HG03064 (cell line): ENCODE results near the gene PPP1R9B.

Experiments used
- ATAC-seq: cut with Tn5 transposase; IDR thresholded peaks from one replicate; pipeline ENCODE4 v1.9.1; 2021; ENCODE audit warnings: low read depth; ENCODE audit not compliant: unreplicated experiment

The PPP1R9B gene

DNA sequence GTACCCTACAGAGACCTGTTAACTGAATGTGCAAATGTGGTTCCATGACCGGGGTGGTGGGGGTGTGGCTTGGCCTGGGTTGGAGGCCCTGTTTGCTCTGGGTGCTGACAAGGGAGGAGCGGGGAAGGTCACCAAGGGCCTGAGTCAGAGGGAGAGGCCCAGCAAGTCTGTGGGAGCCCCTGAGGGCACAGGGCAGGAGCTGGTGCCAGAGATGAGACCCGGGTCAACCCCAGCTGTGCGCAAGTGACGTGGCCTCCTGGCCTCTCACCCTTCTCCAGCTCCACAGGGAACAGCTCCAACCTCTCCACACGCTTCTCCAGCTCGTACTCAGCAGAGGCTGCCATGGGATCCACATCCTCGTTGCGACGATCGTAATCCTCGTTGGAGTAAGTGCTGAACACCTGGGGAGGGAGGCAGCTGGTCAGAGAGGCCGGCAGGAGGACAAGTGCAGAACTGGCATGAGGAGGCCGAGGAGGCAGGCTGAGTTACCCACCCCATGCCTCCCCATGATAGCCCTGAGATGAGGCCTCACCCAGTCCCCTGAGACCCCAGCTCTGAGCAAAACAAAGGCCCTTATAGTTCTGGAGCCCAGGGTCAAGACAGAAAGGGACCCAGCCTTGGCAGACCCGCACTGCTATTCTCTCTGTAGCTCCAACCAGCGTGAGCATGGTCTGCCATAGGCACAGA, 5.5 kb downstream of the PPP1R9B start:
- no peak for ATAC-seq

DNA sequence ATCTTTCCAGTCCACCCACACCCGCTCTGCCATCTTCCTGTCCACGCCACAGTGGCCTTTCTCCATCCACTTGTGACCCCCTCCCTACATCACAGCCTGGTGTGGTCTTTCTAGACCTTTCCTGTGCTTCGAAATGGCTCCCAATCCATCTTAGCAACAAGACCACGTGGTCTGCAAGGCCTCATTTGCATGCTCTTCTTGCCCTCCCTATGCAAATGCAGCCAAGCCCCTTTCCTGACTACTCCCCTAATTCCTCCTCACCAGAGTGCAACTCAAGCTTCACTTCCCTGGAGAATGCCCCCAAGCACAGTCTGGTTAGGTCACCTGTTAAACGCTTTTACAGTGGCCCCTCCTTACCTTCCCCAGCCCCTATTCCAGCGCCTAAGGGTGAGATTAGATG, 6.1 kb downstream of the PPP1R9B start:
- no peak for ATAC-seq

DNA sequence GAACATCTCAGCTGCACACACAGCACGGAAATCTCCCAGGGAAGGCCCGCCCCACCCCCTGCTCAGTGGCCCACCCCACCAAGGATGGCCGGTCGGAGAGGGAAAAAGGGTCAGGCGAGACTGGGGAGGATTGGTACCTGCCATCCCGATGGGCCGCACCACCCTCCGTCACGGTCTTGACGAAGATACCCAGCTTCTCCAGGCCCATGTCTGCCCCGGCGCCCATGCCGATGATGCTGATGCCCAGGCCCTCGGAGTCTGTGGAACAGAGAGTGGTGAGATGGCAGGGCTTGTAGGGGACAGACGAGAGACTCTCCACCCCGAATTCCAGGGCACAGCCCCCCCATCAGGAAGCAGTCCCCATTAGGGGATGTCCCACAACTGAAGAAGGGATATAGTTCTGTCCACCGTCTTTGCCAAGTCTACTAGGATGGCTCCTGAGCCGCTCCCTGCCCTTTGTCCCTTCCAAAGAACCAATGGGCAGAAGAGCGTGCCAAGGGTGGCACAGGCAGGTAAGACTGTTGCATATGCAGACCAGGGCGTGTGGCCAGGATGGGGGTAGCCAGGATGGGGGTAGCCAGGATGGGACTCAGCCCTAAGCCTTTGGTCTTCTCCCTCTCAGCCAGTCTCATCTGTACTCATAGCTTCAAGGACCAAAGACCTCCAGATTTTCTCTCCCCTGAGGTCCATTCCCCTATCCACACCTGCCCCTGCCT, 6.9 kb downstream of the PPP1R9B start:
- ATAC-seq = no peak

DNA sequence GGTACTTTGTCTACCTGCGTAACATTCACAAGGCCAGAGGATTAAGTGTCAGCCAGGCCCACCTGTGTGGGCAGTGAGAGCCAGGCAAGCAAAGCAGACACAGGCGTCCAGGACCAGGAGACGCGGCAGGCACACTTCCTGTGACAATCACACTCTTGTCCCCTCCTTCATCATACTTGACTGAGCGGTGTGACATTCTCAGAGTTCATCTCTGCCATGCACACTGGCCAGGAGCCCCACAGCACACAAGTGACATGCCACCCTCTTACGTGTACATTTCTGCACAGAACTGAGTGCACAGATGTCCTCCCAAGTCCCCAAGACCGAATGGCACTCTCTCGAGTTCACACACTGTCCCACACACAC, 8.7 kb downstream of the PPP1R9B start:
- ATAC-seq = no peak

DNA sequence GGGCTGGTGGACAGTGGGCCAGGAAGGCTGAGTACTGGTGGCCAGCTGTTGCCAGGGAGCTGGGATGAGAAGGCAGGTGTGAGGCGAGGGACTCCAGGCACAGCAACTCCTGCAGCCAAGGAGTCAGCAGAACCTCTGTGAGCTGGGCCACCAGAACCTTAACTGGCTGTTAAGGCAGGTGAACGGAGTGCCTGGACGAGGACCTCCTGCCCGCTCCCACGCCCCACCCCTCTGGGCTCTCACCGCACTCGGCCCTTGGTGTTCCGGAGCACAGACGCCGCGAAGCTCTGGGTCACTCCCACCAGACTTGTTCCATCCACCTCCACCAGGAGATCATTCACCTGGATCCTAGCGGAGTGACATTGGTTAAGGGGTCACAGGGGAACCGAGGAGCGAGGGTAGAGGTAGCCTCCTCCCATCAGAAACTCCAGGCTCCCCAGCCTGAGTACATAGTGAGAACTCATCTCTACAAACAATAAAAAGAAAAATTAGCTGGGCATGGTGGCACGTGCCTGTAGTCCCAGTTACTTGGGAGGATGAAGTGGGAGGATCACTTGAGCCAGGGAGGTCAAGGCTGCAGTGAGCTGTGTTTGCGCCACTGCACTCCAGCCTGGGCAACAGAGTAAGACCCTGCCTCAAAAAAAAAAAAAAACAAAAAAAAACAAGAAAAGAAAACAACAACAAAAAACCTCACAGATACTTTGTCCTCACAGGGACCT, 9.3 kb downstream of the PPP1R9B start:
- no peak for ATAC-seq

DNA sequence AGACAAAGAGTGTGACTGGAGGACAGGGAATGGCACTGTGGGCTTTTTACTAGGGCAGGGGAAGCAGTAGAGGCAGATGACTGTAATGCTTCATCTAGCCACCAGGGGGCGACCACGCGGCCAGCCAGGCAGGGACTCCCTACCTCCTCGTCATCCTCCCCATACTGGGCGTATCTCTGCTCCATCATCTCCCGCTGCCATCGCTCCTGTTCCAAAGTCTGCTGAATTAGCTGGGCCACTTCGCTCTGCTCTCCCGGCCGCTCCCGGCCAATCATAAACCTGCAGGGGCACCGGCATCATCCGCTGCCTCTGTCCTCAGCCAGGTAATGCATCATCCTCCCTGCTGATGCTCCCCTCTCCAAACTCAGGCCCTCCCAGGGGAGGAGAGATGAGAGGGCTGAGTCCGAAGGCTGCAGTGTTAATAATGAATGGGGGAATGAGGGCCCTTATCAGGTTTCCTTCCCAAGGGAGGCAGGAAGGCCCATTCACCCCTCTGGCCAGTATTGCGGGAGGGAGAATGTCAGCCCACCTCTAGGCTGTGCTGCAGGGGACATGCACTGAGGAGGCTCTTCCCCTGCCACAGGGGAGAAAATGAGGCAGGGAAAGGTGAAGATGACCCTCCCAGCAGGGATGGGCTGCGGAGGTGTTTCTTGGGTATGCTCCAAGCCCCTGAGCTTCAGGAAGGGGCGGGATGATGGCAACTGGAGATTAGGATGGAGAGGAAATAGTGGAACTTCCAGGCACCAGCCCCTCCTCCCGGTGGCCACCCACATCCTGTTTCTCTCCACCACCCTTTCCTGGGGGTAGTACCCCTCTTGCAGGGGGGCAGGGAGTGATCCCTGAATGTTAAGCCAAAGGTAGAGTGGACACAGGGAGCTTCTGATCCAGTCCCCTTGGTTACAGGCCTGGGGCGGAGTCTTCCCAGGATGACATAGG, 10.3 kb downstream of the PPP1R9B start:
- ATAC-seq = no peak

DNA sequence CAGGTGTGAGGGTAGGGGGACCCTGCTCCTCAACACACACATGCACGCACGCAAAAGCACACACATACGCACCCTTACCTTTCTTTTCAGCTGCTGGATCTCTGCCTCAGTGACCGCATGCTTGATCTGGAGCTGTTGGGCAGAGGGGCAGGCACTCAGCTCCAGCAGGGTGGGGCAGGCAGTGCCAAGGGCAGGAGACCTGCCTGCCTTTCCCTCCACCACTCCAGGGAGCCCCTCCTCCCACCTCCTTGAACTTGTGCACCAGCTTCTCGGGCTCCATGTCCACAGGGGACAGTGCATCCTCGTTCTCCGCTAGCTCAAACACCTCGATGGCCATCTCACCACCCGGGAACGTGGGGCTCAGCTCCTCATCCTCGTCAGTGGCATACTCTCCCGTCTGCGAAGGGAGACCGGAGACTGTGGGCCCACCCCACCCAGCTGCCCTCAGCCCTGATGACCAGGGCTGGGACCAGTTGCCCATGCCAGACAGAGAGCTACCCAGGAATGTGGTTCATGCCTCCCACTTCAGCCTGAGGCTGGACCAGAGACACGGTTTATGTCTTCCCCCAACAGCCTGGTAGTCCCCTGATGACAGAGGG, 11.2 kb downstream of the PPP1R9B start:
- ATAC-seq = no peak

DNA sequence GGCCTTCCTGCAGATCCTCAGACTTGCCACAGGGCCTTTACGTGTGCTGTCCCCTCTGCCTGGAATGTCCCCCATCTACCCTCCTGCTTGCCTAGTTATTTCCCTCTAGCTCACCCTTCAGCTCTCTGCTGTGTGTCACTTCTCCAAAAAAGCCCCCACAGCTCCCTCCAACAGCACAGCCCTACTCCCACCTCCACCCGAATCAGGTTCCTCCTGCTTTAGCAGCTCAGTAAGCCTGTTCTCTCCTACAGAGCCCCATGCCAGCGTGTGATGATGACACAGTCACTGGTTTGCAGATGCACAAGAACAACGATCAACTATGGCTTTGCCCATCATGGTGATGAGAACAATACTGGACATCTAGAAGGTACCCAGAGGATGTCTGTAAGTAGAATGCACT, 13.4 kb downstream of the PPP1R9B start:
- no peak for ATAC-seq

DNA sequence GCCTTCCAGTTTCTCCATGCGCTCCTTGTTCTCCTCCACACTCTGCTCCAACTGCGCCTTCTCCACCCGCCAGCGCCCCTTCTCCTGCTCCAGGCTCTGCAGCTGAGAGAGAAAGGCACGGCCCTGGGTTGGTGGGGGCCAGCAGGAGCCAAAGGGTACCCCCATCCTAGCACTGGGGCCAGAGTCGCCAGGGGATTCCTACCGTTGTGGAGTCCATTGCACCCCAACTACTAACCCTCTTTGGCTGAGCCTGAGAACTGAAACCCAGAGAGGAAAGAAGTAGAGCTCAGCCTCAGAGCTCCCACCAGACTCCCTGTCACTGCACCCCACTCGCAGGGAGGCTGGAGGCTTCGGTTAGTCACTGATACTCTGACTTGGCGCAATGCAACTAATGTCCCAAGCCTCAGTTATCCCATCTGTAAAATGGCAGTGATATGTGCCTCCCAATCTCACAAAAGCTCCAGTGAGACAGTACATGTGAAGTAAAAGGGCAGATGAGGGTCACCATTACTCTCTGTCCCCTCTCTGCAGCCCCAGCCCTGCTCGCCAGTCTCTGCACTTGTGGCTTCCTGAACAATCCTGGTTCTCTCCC, 14.3 kb downstream of the PPP1R9B start:
- no peak for ATAC-seq

DNA sequence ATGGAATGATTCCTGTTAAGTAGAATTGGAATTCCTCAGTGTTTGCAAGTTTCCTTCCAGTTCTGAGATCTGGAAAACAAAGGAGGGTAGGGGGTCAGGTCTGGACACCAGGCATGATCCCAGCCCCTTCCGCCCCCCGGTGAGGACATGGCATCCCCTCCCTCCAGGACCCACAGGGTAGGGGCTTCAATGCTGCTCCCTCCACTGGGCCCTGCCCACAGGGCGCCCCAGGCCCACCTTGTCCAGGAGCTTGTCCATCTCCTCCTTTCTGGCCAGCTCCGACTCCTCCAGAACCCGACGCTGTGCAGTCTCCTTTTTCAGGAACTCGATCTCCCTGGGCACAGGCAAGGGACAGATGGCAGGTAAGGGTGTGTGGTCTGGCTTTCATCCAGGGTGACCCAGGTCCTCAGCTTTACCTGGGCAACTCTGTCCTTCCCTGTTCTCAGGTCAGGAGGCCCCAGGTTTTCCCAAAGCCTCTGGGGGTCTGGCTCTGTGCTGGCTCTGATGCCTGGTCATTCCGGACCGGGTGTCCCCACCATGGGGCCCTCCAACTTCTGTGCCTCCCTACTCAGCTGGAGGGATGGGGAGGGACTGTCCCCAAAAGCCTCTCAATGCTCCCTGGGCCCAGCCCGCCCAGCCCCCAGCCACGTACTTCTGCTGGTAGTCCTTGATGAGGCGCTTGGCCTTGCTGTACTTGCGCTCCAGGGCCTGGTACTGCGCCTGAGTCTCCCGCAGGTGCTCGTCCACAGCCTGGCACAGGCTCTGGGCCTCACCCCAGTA, 15.0 kb downstream of the PPP1R9B start:
- ATAC-seq = no peak

DNA sequence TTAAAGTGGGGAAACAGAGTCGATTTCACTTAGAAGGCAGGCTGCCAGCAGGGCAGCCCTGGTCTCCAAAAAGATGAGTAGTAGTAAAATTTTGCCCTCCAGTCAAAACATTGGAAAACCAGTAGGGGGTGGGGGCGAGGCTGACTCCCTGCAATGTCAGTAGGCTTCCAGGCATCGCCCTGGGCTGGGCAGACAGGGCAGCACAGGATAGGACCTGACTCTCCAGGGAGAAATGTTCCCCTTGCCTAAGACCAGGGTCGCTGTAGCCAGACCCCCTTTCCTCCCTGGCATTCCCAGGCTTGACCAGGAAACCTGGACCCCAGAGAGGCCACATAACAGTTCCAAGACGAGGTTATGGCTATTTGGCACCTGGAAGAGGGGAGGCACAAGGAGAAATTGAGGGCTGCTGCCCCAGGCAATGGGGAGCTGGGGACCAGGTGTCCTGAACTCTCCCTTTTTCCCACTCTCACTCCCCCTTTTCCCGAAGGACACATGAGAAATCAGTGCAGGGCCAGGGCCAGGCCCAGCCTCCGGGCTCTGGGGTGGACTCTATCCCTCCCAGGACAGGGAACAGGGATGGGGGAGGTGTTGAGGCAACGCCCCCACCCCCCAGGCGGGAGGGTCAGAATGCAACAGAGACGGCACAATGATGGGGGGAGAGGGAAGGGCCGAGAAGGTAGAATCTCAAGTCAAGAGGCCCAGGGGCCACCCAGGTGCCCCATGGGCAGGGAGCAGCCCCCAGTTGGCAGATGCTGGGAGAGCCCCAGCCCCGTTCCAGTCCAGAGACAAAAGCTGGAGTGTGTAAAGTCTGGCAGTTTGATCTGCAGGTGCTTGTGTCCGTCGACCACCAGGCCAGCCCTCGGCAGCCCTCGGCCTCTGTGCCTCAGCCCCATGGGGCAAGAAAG, 16.0 kb downstream of the PPP1R9B start:
- ATAC-seq = no peak

DNA sequence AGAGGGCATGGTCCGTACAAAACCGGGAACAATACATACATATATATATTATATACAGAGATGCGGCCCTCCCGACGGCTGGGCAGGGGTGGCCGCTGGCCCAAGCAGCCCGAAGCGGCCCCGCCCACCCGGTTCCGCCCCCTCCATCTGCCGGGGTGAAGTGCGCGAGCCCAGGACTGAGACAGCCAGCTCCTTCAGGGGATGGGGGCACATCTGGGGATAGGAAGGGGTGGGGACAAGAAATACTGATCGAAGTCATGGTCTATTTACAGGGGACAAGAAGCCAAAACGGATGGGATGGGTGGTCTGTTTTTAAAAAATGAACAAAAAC, 16.7 kb downstream of the PPP1R9B start:
- ATAC-seq = no peak

DNA sequence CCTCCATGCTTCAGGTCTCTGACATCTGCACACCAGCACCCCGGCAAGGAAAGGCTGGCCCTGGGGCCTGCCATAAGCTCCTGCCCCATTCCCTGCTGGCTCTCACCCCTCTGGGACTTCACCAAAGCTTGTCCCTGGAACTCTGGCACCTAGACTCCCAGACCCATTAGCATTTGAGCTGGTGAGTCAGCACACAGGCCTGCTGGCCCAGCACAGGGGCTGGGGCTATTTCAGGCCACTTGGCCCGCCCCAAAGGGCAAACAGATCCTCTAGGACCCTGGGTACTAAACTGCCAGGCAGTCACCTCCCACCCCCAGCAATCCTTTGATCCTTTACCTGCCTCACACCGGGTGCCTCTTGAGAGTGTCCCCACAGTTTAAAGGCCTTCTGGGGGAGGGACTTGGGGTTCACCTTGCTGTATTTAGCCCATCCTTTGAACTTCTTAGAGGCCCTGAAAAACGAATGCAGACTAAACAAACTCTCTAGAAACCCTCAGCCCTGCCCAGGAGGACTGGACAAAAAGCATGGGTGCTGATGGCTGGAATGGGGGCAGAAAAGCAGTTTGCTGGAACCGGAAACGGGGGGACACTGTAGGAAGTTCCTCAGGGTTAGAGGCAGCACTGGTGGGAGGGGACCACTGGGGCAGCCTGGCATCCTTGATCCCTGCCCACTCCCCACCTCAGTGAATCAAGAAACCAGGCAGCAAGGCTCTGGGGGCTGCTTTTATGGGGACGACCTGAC, 17.3 kb downstream of the PPP1R9B start:
- ATAC-seq = no peak

DNA sequence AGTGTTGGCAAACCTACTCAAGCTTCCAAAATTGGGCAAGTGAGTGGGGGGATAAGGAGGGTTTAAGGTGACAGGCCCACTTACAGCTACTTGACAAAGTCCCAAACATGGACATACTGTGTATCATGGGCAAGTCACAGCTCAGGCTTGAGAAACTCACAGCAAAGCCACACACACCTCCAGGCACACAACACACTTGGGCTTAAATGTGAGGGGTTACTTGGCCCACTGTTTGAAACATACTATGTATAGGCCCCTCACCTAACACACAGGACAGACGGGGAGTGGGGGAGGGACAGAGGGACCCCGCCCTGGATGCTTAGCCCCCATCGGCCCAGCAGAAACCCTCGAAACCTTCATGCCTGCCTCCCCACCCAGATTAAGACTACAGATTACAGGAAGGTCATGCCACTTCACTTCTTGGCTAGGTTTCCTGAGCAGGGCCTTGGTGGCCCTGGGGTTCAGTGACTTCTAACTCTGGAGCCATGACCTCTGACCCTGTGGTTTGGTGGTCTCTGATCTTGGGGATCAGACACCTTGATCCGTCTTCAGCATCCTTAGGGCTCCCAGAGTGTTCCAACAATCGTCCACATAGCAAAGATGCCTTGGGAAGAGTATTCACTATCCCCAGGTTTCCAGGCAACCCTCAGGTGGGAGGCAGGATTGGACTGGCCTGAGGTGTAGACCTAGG, 18.2 kb downstream of the PPP1R9B start:
- ATAC-seq = no peak

DNA sequence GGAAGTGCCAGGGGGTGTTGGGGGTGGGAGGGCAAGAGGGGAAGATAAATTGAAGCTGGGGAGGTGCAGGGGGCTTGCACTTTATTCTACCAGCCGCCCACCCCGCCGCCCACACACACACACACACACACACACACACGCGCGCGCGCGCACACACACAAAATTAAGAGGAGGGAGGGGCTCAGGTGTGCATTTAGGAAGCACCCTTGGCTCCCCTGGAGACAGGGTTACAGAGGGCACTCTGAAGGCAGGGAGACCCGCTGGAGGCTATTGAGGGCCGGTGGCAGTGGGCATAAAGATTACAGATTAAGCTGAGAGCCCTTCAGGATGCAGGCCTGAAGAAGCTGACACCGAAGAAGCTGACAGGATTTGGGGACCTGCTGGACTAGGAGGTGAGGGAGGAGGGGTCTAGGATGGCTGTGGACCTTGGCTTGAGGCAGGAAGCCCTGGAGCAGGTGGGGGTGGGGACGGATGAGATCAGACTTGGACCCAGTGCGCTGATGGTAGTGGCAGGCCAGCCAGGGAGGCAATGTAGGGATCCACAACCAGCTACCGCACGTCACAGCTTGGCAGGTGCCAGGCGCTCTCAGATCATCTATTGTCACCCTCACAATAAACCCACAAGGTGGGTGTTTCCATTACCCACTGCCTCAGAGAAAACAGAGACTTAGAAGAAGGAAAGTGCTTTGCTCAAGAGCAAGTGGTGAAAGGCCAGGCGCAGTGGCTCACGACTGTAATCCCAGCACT, 19.7 kb downstream of the PPP1R9B start:
- ATAC-seq = no peak
